Trophoblast cell (in vitro differentiated cells and primary cell): Measurements from ENCODE around the gene PRKN.

ENCODE experiments used
- DNase-seq, 2 donors: peaks; one replicate each; pipeline ENCODE4 v3.0.0-alpha.2; 2016
- H2AFZ ChIP-seq: 2 replicates; pipeline ENCODE4 v1.6.1; 2013; ENCODE audit warnings: low read length, moderate library complexity, mild to moderate bottlenecking; ENCODE audit not compliant: insufficient read depth, poor library complexity
- H2AK5ac ChIP-seq: 2 replicates; pipeline ENCODE4 v1.6.1; 2013; ENCODE audit warnings: mild to moderate bottlenecking, low read length
- H2BK120ac ChIP-seq: 2 replicates; pipeline ENCODE4 v1.6.1; 2013; ENCODE audit warnings: low read length, mild to moderate bottlenecking, moderate library complexity; ENCODE audit not compliant: insufficient read depth, poor library complexity
- H2BK12ac ChIP-seq: 2 replicates; pipeline ENCODE4 v1.6.1; 2013; ENCODE audit warnings: mild to moderate bottlenecking, low read length, moderate library complexity
- H2BK5ac ChIP-seq: 2 replicates; pipeline ENCODE4 v1.6.1; 2013; ENCODE audit warnings: low read length, low read depth, moderate library complexity, mild to moderate bottlenecking; ENCODE audit not compliant: poor library complexity
- H3K14ac ChIP-seq: 2 replicates; pipeline ENCODE4 v1.6.1; 2013; ENCODE audit warnings: mild to moderate bottlenecking, low read length
- H3K18ac ChIP-seq: 2 replicates; pipeline ENCODE4 v1.6.1; 2013; ENCODE audit warnings: mild to moderate bottlenecking, low read length
- H3K23ac ChIP-seq: 2 replicates; pipeline ENCODE4 v1.6.1; 2013; ENCODE audit warnings: low read length
- H3K27ac ChIP-seq: 2 replicates; pipeline ENCODE4 v1.5.1; 2013; ENCODE audit warnings: low read depth, mild to moderate bottlenecking, inconsistent platforms, low read length, moderate library complexity
- H3K27me3 ChIP-seq: 2 replicates; pipeline ENCODE4 v1.6.1; 2013; ENCODE audit warnings: inconsistent platforms, mild to moderate bottlenecking, low read length, moderate library complexity; ENCODE audit not compliant: insufficient read depth
- H3K36me3 ChIP-seq, 2 experiments: 1 replicate in 1 of 2; 2 replicates in 1 of 2; pipeline ENCODE4 v1.6.1; 2013; ENCODE audit warnings: low read length in 2 of 2, mild to moderate bottlenecking in 2 of 2, moderate library complexity in 1 of 2; ENCODE audit not compliant: insufficient read depth in 2 of 2, control insufficient read depth in 1 of 2
- H3K4ac ChIP-seq: 2 replicates; pipeline ENCODE4 v1.6.1; 2013; ENCODE audit warnings: low read depth, mild to moderate bottlenecking, low read length, moderate library complexity
- H3K4me1 ChIP-seq, 2 experiments: 1 replicate in 1 of 2; 2 replicates in 1 of 2; pipeline ENCODE4 v1.6.1; 2013; ENCODE audit warnings: low read length in 2 of 2, mild to moderate bottlenecking in 2 of 2, moderate library complexity in 1 of 2; ENCODE audit not compliant: insufficient read depth in 2 of 2, control insufficient read depth in 1 of 2
- H3K4me2 ChIP-seq: 2 replicates; pipeline ENCODE4 v1.6.1; 2013; ENCODE audit warnings: inconsistent platforms, mild to moderate bottlenecking, low read length, moderate library complexity
- H3K4me3 ChIP-seq: 2 replicates; pipeline ENCODE4 v1.5.1; 2013; ENCODE audit warnings: mild to moderate bottlenecking, low read depth, low read length, inconsistent platforms
- H3K79me1 ChIP-seq: one replicate; pipeline ENCODE4 v1.6.1; 2013; ENCODE audit warnings: low read length
- H3K79me2 ChIP-seq: 2 replicates; pipeline ENCODE4 v1.6.1; 2013; ENCODE audit warnings: low read length, mild to moderate bottlenecking; ENCODE audit not compliant: control insufficient read depth, insufficient read depth, poor library complexity
- H3K9ac ChIP-seq: 2 replicates; pipeline ENCODE4 v1.6.1; 2013; ENCODE audit warnings: mild to moderate bottlenecking, low read length
- H3K9me3 ChIP-seq: 2 replicates; pipeline ENCODE4 v1.6.1; 2013; ENCODE audit warnings: low read depth, mild to moderate bottlenecking, control low read depth, inconsistent platforms, low read length; ENCODE audit not compliant: insufficient read depth
- H4K12ac ChIP-seq: 2 replicates; pipeline ENCODE4 v1.6.1; 2013; ENCODE audit warnings: low read depth, mild to moderate bottlenecking, low read length, moderate library complexity
- H4K8ac ChIP-seq: 2 replicates; pipeline ENCODE4 v1.6.1; 2013; ENCODE audit warnings: low read depth, mild to moderate bottlenecking, low read length, moderate library complexity
- H4K91ac ChIP-seq: one replicate; pipeline ENCODE4 v1.6.1; 2013; ENCODE audit warnings: low read depth, mild to moderate bottlenecking, low read length, moderate library complexity
- WGBS: extraction: QIAGEN DNeasy Blood & Tissue Kit; methylation state at CpG from one replicate; pipeline ENCODE4 v1.1.7; 2013; ENCODE audit warnings: missing lambda C conversion rate; ENCODE audit not compliant: insufficient read length, insufficient coverage; ENCODE audit errors: extremely low coverage; 5-methylcytosine and 5-hydroxymethylcytosine counted together

The PRKN gene

DNA sequence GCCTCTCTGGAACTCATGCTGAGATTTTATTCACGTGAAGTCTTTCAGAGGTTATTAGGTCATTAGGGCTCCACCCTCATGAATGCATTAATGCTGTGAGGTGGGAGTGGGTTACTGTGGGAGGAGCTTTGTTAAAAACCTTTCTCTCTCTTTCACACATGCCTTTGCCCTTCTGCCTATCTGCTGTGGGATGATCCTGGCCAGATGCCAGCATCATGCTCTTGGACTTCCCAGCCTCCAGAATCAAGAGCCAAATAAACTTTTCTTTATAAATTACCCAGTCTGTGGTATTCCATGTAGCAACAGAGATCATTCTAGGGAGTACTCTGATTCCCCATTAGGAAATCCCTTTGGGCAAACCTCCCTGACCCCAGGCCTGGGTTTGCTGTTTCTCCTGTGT is 1323.8 kb downstream of the PRKN start:
- no peak overlapping the region for H3K23ac ChIP-seq
- H3K4ac ChIP-seq = peak overlapping the region; percentile 39
- peaks cover 5% of the 10 kb centered on the region for H3K9me3 ChIP-seq
- no peaks in the 10 kb centered on the region for H3K79me2 ChIP-seq
- peaks cover 0 to 5% of the 10 kb centered on the region in 2 experiments for H3K4me1 ChIP-seq
- no CpG with 5 or more reads among the region's 1 CpG for WGBS
- no peaks in the 10 kb centered on the region for H3K27me3 ChIP-seq
- H2BK12ac ChIP-seq = peak overlapping the region; percentile 72
- no peak for DNase-seq
- peak overlapping the region; percentile 8 for H2BK5ac ChIP-seq
- no peak overlapping the region for H3K18ac ChIP-seq
- H3K36me3 ChIP-seq = no peaks in the 10 kb centered on the region
- H4K8ac ChIP-seq = no peak overlapping the region
- H3K27ac ChIP-seq = no peak overlapping the region
- H3K4me2 ChIP-seq = no peak overlapping the region
- peak overlapping the region; percentile 47 for H4K91ac ChIP-seq
- no peak overlapping the region for H2AFZ ChIP-seq
- peaks cover 32% of the 10 kb centered on the region for H3K79me1 ChIP-seq
- peak overlapping the region; percentile 49 for H3K14ac ChIP-seq
- no peak overlapping the region for H3K9ac ChIP-seq
- H4K12ac ChIP-seq = no peak overlapping the region
- no peak overlapping the region for H3K4me3 ChIP-seq
- H2AK5ac ChIP-seq = peak overlapping the region; percentile 45
- H2BK120ac ChIP-seq = peak overlapping the region; percentile 85

- H3K4ac ChIP-seq = no peak overlapping the region
- peak overlapping the region; percentile 74 for H3K27ac ChIP-seq
- H3K4me2 ChIP-seq = no peak overlapping the region
- no CpG with 5 or more reads among the region's 8 CpGs for WGBS
- peak overlapping the region; percentile 27 for H4K8ac ChIP-seq
- no peak overlapping the region for H3K4me3 ChIP-seq
- peak overlapping the region; percentile 84 for H4K91ac ChIP-seq
- DNase-seq = no peak
- H3K18ac ChIP-seq = no peak overlapping the region
- H3K14ac ChIP-seq = no peak overlapping the region
- no peak overlapping the region for H3K23ac ChIP-seq
- H3K79me1 ChIP-seq = peaks cover 30% of the 10 kb centered on the region
- H2BK12ac ChIP-seq = no peak overlapping the region
- no peaks in the 10 kb centered on the region for H3K36me3 ChIP-seq
- peak overlapping the region; percentile 83 for H2BK5ac ChIP-seq
- peaks cover under 1% of the 10 kb centered on the region for H3K79me2 ChIP-seq
- no peak overlapping the region for H3K9ac ChIP-seq
- peaks cover 8% of the 10 kb centered on the region for H3K9me3 ChIP-seq
- H3K4me1 ChIP-seq = peaks cover 0 to 4% of the 10 kb centered on the region in 2 experiments
- H2AK5ac ChIP-seq = no peak overlapping the region
- peak overlapping the region; percentile 65 for H2BK120ac ChIP-seq
- no peak overlapping the region for H2AFZ ChIP-seq
- H4K12ac ChIP-seq = no peak overlapping the region
- no peaks in the 10 kb centered on the region for H3K27me3 ChIP-seq
Observed at GRCh38 chr6:161401587-161402309, 1325.8 kb downstream of the PRKN start.

GRCh38 chr6:161400671-161401070 is 1326.9 kb downstream of the PRKN start:
- no peak overlapping the region for H3K9ac ChIP-seq
- no peak overlapping the region for H2AK5ac ChIP-seq
- H4K8ac ChIP-seq = peak overlapping the region; percentile 8
- peak overlapping the region; percentile 1 for H3K14ac ChIP-seq
- H3K4ac ChIP-seq = peak overlapping the region; percentile 10
- H3K18ac ChIP-seq = no peak overlapping the region
- H3K27me3 ChIP-seq = no peaks in the 10 kb centered on the region
- no peak overlapping the region for H2BK12ac ChIP-seq
- H2BK5ac ChIP-seq = peak overlapping the region; percentile 83
- no peak overlapping the region for H3K4me2 ChIP-seq
- no peak overlapping the region for H3K4me3 ChIP-seq
- H3K4me1 ChIP-seq = peaks cover 3 to 8% of the 10 kb centered on the region in 2 experiments
- H2AFZ ChIP-seq = no peak overlapping the region
- peaks cover 1% of the 10 kb centered on the region for H3K79me2 ChIP-seq
- peak overlapping the region; percentile 92 for H2BK120ac ChIP-seq
- no peak overlapping the region for H3K23ac ChIP-seq
- H3K27ac ChIP-seq = peak overlapping the region; percentile 74
- no CpG with 5 or more reads among the region's 5 CpGs for WGBS
- H4K12ac ChIP-seq = no peak overlapping the region
- H3K79me1 ChIP-seq = peaks cover 33% of the 10 kb centered on the region
- H3K9me3 ChIP-seq = peaks cover 8% of the 10 kb centered on the region
- H3K36me3 ChIP-seq = no peaks in the 10 kb centered on the region
- peak overlapping the region; percentile 84 for H4K91ac ChIP-seq
- DNase-seq = no peak

DNA sequence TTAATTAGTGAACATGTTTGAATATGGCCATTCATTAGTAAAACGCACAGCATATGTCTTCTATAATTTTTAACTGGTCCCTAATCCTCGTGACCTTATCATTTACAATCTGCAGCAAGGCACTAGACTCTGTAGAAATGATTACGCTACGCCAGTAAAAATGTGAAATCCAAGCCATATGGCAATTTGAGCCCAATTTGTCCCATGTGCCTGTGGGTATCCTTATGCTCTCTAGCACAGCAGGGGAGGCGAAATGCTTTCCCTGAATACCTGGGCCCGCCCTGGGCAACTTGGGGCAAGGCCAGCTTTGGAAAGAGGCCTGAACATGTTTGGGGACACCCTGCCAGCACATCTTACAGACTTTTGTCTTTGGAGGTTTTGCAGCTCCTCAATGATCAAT is 1331.0 kb downstream of the PRKN start:
- peaks cover 1% of the 10 kb centered on the region for H3K79me2 ChIP-seq
- DNase-seq = no peak
- no peaks in the 10 kb centered on the region for H3K36me3 ChIP-seq
- no peak overlapping the region for H3K27ac ChIP-seq
- no peak overlapping the region for H2AK5ac ChIP-seq
- WGBS = no CpG with 5 or more reads among the region's 6 CpGs
- H4K8ac ChIP-seq = no peak overlapping the region
- H2BK5ac ChIP-seq = no peak overlapping the region
- H3K4me1 ChIP-seq = peaks cover 3 to 9% of the 10 kb centered on the region in 2 experiments
- H3K4ac ChIP-seq = no peak overlapping the region
- H2BK12ac ChIP-seq = peak overlapping the region; percentile 72
- peak overlapping the region; percentile 47 for H3K14ac ChIP-seq
- H3K18ac ChIP-seq = no peak overlapping the region
- peak overlapping the region; percentile 12 for H4K91ac ChIP-seq
- H4K12ac ChIP-seq = no peak overlapping the region
- H2BK120ac ChIP-seq = peak overlapping the region; percentile 14
- H3K9me3 ChIP-seq = peaks cover 8% of the 10 kb centered on the region
- H3K4me2 ChIP-seq = no peak overlapping the region
- H3K79me1 ChIP-seq = peaks cover 20% of the 10 kb centered on the region
- H3K9ac ChIP-seq = no peak overlapping the region
- no peak overlapping the region for H2AFZ ChIP-seq
- H3K23ac ChIP-seq = no peak overlapping the region
- no peak overlapping the region for H3K4me3 ChIP-seq
- H3K27me3 ChIP-seq = no peaks in the 10 kb centered on the region
